Endodermal cell (in vitro differentiated cells): ENCODE results near the gene NMT2. TPM values are rescaled to one million over a fixed set of nuclear protein-coding genes. Genes with fewer than 3 reads are reported as not detected.

ENCODE experiments used
- DNase-seq: peaks from one replicate; pipeline ENCODE4 v3.0.0-alpha.2; 2017
- H3K27ac ChIP-seq: 2 replicates; pipeline ENCODE4 v1.5.1; 2013; ENCODE audit warnings: mild to moderate bottlenecking, low read depth, low read length, moderate library complexity
- H3K27me3 ChIP-seq: 2 replicates; pipeline ENCODE4 v1.6.1; 2013; ENCODE audit warnings: mild to moderate bottlenecking, low read length, moderate library complexity; ENCODE audit not compliant: insufficient read depth, control insufficient read depth, poor library complexity, severe bottlenecking
- H3K36me3 ChIP-seq: 2 replicates; pipeline ENCODE4 v1.7.0; 2013; ENCODE audit warnings: mild to moderate bottlenecking, low read length, moderate library complexity; ENCODE audit not compliant: control insufficient read depth, insufficient read depth
- H3K4me1 ChIP-seq: one replicate; pipeline ENCODE4 v1.7.0; 2013; ENCODE audit warnings: low read length; ENCODE audit not compliant: control insufficient read depth, insufficient read depth
- H3K4me3 ChIP-seq: 2 replicates; pipeline ENCODE4 v1.5.1; 2013; ENCODE audit warnings: mild to moderate bottlenecking, low read length, moderate library complexity
- H3K9ac ChIP-seq: 2 replicates; pipeline ENCODE4 v1.6.1; 2013; ENCODE audit warnings: mild to moderate bottlenecking, low read length, moderate library complexity; ENCODE audit not compliant: poor library complexity, severe bottlenecking; ENCODE audit errors: extremely low read depth
- H3K9me3 ChIP-seq: 2 replicates; pipeline ENCODE4 v1.6.1; 2013; ENCODE audit warnings: mild to moderate bottlenecking, low read length, moderate library complexity; ENCODE audit not compliant: control insufficient read depth
- H3K27ac Mint-ChIP-seq: 2 replicates; pipeline ENCODE4 v1.8.0; 2020; ENCODE audit warnings: mixed read lengths
- H3K27me3 Mint-ChIP-seq: 2 replicates; pipeline ENCODE4 v1.8.0; 2021; ENCODE audit warnings: mild to moderate bottlenecking, mixed read lengths; ENCODE audit not compliant: insufficient read depth
- H3K36me3 Mint-ChIP-seq: 2 replicates; pipeline ENCODE4 v1.8.0; 2020; ENCODE audit warnings: low read depth, mixed read lengths
- H3K4me1 Mint-ChIP-seq: 2 replicates; pipeline ENCODE4 v1.8.0; 2020; ENCODE audit warnings: mixed read lengths
- H3K4me3 Mint-ChIP-seq: 2 replicates; pipeline ENCODE4 v1.8.0; 2020; ENCODE audit warnings: mild to moderate bottlenecking, moderate library complexity, mixed read lengths
- H3K9me3 Mint-ChIP-seq: 2 replicates; pipeline ENCODE4 v1.8.0; 2020; ENCODE audit warnings: mild to moderate bottlenecking, mixed read lengths
- WGBS, 2 experiments: methylation state at CpG; one replicate each; pipeline versions ENCODE4 v1.1.5 to v1.1.7; 2013; ENCODE audit warnings: missing lambda C conversion rate in 2 of 2, mixed read lengths in 1 of 2; ENCODE audit not compliant: insufficient coverage in 1 of 2, insufficient read length in 1 of 2; 5-methylcytosine and 5-hydroxymethylcytosine counted together
- total RNA-seq, 2 donors: library from RNA; stranded (reverse); fragmentation: NEBNext Ultra II Directional in 1 of 2; extraction: Animal tissue kit (Norgen Biotek cat#: 25700) in 1 of 2; gene quantifications; 2 replicates in 1 of 2; 3 replicates in 1 of 2; pipeline ENCODE4 v1.2.1, GENCODE V29; 2021
- TF ChIP-seq, protein P1 (sequence below): fragments of 200-600 bp; sonication (generic); conservative IDR thresholded peaks from 2 replicates; pipeline ENCODE4 v1.5.0; 2021; ENCODE audit warnings: antibody characterized with exemption, mild to moderate bottlenecking

The NMT2 gene
- total RNA-seq, 2 donors from 2014 or later: 21.7 to 21.9 TPM

DNA sequence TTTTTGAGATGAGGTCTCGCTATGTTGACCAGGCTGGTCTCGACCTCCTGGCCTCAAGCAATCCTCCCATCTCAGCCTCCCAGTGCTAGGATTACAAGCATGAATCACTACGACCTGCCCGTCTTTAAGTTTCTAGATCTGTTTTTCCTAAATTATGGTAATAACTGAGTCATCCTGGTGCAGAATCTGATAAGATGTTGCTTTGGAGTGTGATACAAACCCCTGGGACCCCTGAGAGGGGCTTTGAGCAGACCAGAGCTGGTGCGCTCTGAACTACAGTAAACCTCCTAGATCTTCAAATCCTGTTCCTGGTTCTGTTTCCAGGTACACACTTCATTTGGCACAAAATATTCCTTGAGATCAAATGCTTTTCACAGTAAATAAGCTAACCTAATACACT lies 37.2 kb downstream of the NMT2 start:
- H3K27ac Mint-ChIP-seq: no peak overlapping the region
- H3K9ac ChIP-seq: no peak overlapping the region
- H3K4me1 Mint-ChIP-seq: no peaks in the 10 kb centered on the region
- peaks cover 4% of the 10 kb centered on the region for H3K9me3 Mint-ChIP-seq
- DNase-seq: no peak
- no peaks in the 10 kb centered on the region for H3K27me3 ChIP-seq
- H3K27ac ChIP-seq: no peak overlapping the region
- H3K9me3 ChIP-seq: peaks cover 5% of the 10 kb centered on the region
- H3K4me1 ChIP-seq: no peaks in the 10 kb centered on the region
- WGBS, 2 experiments: 99 to 100% methylated on average over 2 to 5 of the region's 5 CpGs
- no peak overlapping the region for H3K4me3 Mint-ChIP-seq
- TF ChIP-seq, protein P1, sequence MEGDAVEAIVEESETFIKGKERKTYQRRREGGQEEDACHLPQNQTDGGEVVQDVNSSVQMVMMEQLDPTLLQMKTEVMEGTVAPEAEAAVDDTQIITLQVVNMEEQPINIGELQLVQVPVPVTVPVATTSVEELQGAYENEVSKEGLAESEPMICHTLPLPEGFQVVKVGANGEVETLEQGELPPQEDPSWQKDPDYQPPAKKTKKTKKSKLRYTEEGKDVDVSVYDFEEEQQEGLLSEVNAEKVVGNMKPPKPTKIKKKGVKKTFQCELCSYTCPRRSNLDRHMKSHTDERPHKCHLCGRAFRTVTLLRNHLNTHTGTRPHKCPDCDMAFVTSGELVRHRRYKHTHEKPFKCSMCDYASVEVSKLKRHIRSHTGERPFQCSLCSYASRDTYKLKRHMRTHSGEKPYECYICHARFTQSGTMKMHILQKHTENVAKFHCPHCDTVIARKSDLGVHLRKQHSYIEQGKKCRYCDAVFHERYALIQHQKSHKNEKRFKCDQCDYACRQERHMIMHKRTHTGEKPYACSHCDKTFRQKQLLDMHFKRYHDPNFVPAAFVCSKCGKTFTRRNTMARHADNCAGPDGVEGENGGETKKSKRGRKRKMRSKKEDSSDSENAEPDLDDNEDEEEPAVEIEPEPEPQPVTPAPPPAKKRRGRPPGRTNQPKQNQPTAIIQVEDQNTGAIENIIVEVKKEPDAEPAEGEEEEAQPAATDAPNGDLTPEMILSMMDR: no peak
- no peaks in the 10 kb centered on the region for H3K27me3 Mint-ChIP-seq
- no peak overlapping the region for H3K4me3 ChIP-seq
- peaks cover 78% of the 10 kb centered on the region for H3K36me3 ChIP-seq
- peaks cover 68% of the 10 kb centered on the region for H3K36me3 Mint-ChIP-seq

DNA sequence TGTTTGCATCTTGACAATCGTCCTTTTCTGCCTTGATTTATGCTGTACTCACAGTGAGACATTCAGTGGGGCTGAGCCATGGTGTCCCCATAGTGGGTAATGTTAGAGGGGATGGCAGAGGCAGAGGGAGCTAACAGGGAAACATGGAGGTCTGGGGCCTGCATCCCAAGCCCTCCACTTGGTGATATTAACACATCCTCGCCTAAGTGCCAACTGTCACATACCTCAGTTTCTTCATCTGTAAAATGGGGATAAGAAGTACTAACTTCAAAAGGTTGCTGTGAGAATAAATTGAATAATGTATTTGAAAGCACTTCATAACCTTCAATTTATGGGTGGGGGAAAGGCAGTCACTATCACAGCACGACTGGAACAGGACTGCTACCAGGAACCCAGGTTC lies 43.6 kb downstream of the NMT2 start:
- Histone ChIP-seq H3K27me3 (no peaks in the 10 kb centered on the region), H3K9me3 (peaks cover 8% of the 10 kb centered on the region), H3K27ac (no peak overlapping the region), H3K4me1 (no peaks in the 10 kb centered on the region), H3K4me3 (no peak overlapping the region), H3K36me3 (peaks cover 71% of the 10 kb centered on the region), H3K9ac (no peak overlapping the region)
- DNase-seq: no peak
- H3K9me3 Mint-ChIP-seq: peaks cover 4% of the 10 kb centered on the region
- WGBS, 2 experiments: 92 to 93% methylated on average over 2 to 3 of the region's 3 CpGs
- H3K4me1 Mint-ChIP-seq: no peaks in the 10 kb centered on the region
- no peak overlapping the region for H3K4me3 Mint-ChIP-seq
- no peaks in the 10 kb centered on the region for H3K27me3 Mint-ChIP-seq
- TF ChIP-seq, protein P1: no peak
- H3K27ac Mint-ChIP-seq: no peak overlapping the region
- H3K36me3 Mint-ChIP-seq: peaks cover 60% of the 10 kb centered on the region

DNA sequence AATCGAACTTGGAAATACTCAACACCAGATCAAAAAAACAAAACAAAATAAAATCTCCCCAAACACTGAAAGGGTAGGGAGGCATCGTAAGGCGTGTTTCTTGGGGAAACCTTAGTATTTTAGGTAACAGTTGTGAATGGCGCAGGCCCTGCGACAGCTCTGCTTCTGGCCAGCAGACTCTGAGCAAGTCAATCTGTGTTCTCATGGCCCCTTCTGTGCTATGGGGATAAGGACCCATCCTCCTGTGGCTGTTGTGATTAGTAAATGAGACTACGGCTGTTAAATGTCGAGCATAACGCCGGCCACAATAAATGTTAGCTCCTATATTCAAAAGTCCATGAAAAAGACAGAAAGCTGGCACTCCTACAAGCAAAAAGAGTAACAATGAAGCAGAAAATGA lies 44.3 kb downstream of the NMT2 start:
- no peaks in the 10 kb centered on the region for H3K4me1 ChIP-seq
- H3K36me3 ChIP-seq: peaks cover 73% of the 10 kb centered on the region
- peaks cover 61% of the 10 kb centered on the region for H3K36me3 Mint-ChIP-seq
- TF ChIP-seq, protein P1: no peak
- H3K4me3 Mint-ChIP-seq: no peak overlapping the region
- H3K9ac ChIP-seq: no peak overlapping the region
- no peaks in the 10 kb centered on the region for H3K27me3 Mint-ChIP-seq
- H3K4me3 ChIP-seq: no peak overlapping the region
- 96 to 97% methylated on average over 4 to 9 of the region's 9 CpGs for WGBS, 2 experiments
- no peak overlapping the region for H3K27ac ChIP-seq
- no peak overlapping the region for H3K27ac Mint-ChIP-seq
- peaks cover 4% of the 10 kb centered on the region for H3K9me3 Mint-ChIP-seq
- DNase-seq: no peak
- no peaks in the 10 kb centered on the region for H3K4me1 Mint-ChIP-seq
- H3K9me3 ChIP-seq: peaks cover 8% of the 10 kb centered on the region
- no peaks in the 10 kb centered on the region for H3K27me3 ChIP-seq
